Measurements from ENCODE around the gene VAV3. TPM values are rescaled to one million over a fixed set of nuclear protein-coding genes. Genes with fewer than 3 reads are reported as not detected.

The VAV3 gene
- total and polyA plus RNA-seq, 2 of the 13 experiments (the other 11 are each of a cell fraction or from before 2014, with no cell fraction given) = 15.9 to 29.8 TPM

- TF ChIP-seq TFAP4 (IDR thresholded peaks at IDR 0.05; ENCODE audit: borderline replicate concordance, low read depth) (peak; percentile 79), ZNF430 (CRISPR knock-in tag; IDR thresholded peaks at IDR 0.05) (peak; percentile 65; the same call in 1 of the 2 replicates), ZNF879 (CRISPR knock-in tag; IDR thresholded peaks at IDR 0.05) (no peak), MBD4 (IDR thresholded peaks at IDR 0.05; ENCODE audit: borderline replicate concordance, low read length) (peak; percentile 31; the same call in 1 of the 2 replicates), ZNF614 (CRISPR knock-in tag; IDR thresholded peaks at IDR 0.05; ENCODE audit: borderline replicate concordance) (0 out of 2 replicates have a peak, but pooled peaks have one; percentile 54), HNF4A (CRISPR knock-in tag; IDR thresholded peaks at IDR 0.05) (peak; percentile 92), ATF3 (CRISPR knock-in tag; IDR thresholded peaks at IDR 0.05) (no peak), ZNF12 (CRISPR knock-in tag; IDR thresholded peaks at IDR 0.05) (peak; percentile 83), ZGPAT (CRISPR knock-in tag; IDR thresholded peaks at IDR 0.05) (peak; percentile 90), KDM4B (CRISPR knock-in tag; IDR thresholded peaks at IDR 0.05) (0 out of 2 replicates have a peak, but pooled peaks have one; percentile 24), SAP130 (CRISPR knock-in tag; IDR thresholded peaks at IDR 0.05; ENCODE audit: low read depth) (peak; percentile 79)
- TF ChIP-seq, protein P1, sequence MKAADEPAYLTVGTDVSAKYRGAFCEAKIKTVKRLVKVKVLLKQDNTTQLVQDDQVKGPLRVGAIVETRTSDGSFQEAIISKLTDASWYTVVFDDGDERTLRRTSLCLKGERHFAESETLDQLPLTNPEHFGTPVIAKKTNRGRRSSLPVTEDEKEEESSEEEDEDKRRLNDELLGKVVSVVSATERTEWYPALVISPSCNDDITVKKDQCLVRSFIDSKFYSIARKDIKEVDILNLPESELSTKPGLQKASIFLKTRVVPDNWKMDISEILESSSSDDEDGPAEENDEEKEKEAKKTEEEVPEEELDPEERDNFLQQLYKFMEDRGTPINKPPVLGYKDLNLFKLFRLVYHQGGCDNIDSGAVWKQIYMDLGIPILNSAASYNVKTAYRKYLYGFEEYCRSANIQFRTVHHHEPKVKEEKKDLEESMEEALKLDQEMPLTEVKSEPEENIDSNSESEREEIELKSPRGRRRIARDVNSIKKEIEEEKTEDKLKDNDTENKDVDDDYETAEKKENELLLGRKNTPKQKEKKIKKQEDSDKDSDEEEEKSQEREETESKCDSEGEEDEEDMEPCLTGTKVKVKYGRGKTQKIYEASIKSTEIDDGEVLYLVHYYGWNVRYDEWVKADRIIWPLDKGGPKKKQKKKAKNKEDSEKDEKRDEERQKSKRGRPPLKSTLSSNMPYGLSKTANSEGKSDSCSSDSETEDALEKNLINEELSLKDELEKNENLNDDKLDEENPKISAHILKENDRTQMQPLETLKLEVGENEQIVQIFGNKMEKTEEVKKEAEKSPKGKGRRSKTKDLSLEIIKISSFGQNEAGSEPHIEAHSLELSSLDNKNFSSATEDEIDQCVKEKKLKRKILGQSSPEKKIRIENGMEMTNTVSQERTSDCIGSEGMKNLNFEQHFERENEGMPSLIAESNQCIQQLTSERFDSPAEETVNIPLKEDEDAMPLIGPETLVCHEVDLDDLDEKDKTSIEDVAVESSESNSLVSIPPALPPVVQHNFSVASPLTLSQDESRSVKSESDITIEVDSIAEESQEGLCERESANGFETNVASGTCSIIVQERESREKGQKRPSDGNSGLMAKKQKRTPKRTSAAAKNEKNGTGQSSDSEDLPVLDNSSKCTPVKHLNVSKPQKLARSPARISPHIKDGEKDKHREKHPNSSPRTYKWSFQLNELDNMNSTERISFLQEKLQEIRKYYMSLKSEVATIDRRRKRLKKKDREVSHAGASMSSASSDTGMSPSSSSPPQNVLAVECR (CRISPR knock-in tag; IDR thresholded peaks at IDR 0.05; ENCODE audit: borderline replicate concordance) = peak; percentile 24; the same call in 1 of the 2 replicates
- TF ChIP-seq, protein P2, sequence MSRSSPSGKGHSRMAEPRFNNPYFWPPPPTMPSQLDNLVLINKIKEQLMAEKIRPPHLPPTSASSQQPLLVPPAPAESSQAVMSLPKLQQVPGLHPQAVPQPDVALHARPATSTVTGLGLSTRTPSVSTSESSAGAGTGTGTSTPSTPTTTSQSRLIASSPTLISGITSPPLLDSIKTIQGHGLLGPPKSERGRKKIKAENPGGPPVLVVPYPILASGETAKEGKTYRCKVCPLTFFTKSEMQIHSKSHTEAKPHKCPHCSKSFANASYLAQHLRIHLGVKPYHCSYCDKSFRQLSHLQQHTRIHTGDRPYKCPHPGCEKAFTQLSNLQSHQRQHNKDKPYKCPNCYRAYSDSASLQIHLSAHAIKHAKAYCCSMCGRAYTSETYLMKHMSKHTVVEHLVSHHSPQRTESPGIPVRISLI (CRISPR knock-in tag; IDR thresholded peaks at IDR 0.05; ENCODE audit: borderline replicate concordance) = peak; percentile 59; the same call in 1 of the 2 replicates
- TF ChIP-seq, protein P3, sequence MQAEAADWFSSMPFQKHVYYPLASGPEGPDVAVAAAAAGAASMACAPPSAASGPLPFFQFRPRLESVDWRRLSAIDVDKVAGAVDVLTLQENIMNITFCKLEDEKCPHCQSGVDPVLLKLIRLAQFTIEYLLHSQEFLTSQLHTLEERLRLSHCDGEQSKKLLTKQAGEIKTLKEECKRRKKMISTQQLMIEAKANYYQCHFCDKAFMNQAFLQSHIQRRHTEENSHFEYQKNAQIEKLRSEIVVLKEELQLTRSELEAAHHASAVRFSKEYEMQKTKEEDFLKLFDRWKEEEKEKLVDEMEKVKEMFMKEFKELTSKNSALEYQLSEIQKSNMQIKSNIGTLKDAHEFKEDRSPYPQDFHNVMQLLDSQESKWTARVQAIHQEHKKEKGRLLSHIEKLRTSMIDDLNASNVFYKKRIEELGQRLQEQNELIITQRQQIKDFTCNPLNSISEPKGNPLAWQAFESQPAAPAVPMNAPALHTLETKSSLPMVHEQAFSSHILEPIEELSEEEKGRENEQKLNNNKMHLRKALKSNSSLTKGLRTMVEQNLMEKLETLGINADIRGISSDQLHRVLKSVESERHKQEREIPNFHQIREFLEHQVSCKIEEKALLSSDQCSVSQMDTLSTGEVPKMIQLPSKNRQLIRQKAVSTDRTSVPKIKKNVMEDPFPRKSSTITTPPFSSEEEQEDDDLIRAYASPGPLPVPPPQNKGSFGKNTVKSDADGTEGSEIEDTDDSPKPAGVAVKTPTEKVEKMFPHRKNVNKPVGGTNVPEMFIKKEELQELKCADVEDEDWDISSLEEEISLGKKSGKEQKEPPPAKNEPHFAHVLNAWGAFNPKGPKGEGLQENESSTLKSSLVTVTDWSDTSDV (CRISPR knock-in tag; IDR thresholded peaks at IDR 0.05) = no peak
Measured at GRCh38 chr1:107526524-107527198, 438.3 kb downstream of the VAV3 start (continued).
